Pons (tissue), 1 donor: ENCODE results near the gene HPS4.

ENCODE experiments used
- DNase-seq: peaks from one replicate; pipeline ENCODE4 v3.0.0-alpha.2; 2016; ENCODE audit warnings: low spot score

HPS4 gene

GRCh38 chr22:26496456-26496855 is 12.9 kb upstream of the HPS4 start:
- no peak for DNase-seq

- no peak for DNase-seq
Observed at GRCh38 chr22:26494506-26494905, 10.9 kb upstream of the HPS4 start.

GRCh38 chr22:26492220-26492619 is 8.6 kb upstream of the HPS4 start:
- no peak for DNase-seq

GRCh38 chr22:26489447-26490036 is 6.0 kb upstream of the HPS4 start:
- DNase-seq, result no peak

GRCh38 chr22:26487996-26488395 is 4.4 kb upstream of the HPS4 start:
- no peak for DNase-seq

- no peak for DNase-seq
Observed at GRCh38 chr22:26486394-26486793, 2.8 kb upstream of the HPS4 start.

GRCh38 chr22:26485806-26486390 is 2.3 kb upstream of the HPS4 start:
- no peak for DNase-seq

- DNase-seq, result no peak
Observed at GRCh38 chr22:26485013-26485412, 1.4 kb upstream of the HPS4 start.

GRCh38 chr22:26484360-26484706 is 750 bp upstream of the HPS4 start:
- DNase-seq, result no peak

GRCh38 chr22:26483043-26483438 is 542 bp downstream of the HPS4 start:
- no peak for DNase-seq

GRCh38 chr22:26482161-26482560 is 1.4 kb downstream of the HPS4 start:
- no peak for DNase-seq

GRCh38 chr22:26481694-26482093 is 1.9 kb downstream of the HPS4 start:
- DNase-seq, result peak; percentile 25

GRCh38 chr22:26481112-26481693 is 2.4 kb downstream of the HPS4 start:
- no peak for DNase-seq

GRCh38 chr22:26480611-26480932 is 3.0 kb downstream of the HPS4 start:
- DNase-seq, result no peak

- peak; percentile 45 for DNase-seq
Observed at GRCh38 chr22:26479792-26480610, 3.6 kb downstream of the HPS4 start.

GRCh38 chr22:26479043-26479791 is 4.4 kb downstream of the HPS4 start:
- peak; percentile 25 for DNase-seq

- DNase-seq, result no peak
Observed at GRCh38 chr22:26477341-26477731, 6.2 kb downstream of the HPS4 start.

GRCh38 chr22:26476705-26477340 is 6.8 kb downstream of the HPS4 start:
- DNase-seq, result no peak

- DNase-seq, result no peak
Observed at GRCh38 chr22:26474682-26475081, 8.9 kb downstream of the HPS4 start.

GRCh38 chr22:26471522-26471921 is 12.1 kb downstream of the HPS4 start:
- no peak for DNase-seq

- no peak for DNase-seq
Observed at GRCh38 chr22:26470807-26471206, 12.8 kb downstream of the HPS4 start.

- peak; percentile 15 for DNase-seq
Observed at GRCh38 chr22:26466196-26466595, 17.4 kb downstream of the HPS4 start.
